Activated CD4-positive, alpha-beta T cell treated with anti-CD3 and anti-CD28 coated beads for 4 hours (primary cell): ENCODE measurements around the gene RILP.

Experiments
- DNase-seq, 2 donors: peaks; one replicate each; pipeline ENCODE4 v3.0.0-alpha.2; 2020

Gene RILP

DNA sequence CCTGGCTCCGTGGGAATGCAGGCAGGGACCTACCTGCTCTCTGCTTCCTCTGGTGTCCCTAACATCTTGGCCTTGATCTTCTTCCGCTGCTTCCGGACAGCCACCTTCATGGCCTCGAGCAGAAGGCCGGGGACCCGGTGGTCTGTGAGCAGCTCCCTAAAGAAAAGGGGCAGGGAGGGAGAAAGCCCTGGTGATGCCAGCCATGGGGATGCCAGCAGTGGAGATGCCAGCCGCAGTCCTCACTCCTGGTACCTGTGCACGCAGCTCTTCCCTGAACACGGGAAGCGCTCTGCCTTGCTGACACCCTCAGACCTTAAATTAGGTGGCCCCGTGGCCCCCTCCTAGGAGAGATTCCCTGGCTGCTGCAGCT, 1.9 kb downstream of the RILP start:
- no peak for DNase-seq

DNA sequence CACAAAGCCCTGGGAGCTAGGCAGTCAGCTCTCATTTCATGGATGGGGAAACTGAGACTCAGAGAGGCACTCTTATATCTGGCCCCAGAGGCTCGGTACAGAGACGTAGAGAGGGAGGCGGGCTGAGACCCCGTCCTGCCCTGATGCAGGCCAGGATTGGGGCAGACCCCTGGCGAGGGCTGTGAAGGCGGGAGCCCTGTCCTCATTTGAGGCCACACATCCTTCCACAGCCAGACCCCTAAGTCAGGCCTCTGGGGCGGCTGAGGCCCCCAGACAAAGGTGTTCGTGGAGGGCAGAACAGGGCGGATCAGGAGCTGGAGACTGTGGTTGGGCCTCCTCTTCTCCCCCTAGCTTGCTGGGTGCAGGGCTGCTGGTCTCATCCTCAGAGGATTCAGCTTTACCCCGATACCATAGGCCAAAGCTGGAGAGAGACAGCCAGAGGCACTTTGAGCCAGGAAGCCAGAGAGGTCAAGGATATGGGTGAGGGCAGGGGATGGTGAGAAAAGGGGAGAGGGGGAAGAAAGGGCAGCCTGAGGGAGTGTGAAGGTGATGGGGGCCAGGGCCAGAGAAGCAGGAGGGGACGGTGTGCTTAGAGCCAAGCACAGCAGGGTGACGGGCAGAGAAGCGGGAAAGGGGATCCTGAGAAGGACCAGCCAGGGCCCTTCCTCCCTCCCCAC, 3.3 kb downstream of the RILP start:
- no peak for DNase-seq

DNA sequence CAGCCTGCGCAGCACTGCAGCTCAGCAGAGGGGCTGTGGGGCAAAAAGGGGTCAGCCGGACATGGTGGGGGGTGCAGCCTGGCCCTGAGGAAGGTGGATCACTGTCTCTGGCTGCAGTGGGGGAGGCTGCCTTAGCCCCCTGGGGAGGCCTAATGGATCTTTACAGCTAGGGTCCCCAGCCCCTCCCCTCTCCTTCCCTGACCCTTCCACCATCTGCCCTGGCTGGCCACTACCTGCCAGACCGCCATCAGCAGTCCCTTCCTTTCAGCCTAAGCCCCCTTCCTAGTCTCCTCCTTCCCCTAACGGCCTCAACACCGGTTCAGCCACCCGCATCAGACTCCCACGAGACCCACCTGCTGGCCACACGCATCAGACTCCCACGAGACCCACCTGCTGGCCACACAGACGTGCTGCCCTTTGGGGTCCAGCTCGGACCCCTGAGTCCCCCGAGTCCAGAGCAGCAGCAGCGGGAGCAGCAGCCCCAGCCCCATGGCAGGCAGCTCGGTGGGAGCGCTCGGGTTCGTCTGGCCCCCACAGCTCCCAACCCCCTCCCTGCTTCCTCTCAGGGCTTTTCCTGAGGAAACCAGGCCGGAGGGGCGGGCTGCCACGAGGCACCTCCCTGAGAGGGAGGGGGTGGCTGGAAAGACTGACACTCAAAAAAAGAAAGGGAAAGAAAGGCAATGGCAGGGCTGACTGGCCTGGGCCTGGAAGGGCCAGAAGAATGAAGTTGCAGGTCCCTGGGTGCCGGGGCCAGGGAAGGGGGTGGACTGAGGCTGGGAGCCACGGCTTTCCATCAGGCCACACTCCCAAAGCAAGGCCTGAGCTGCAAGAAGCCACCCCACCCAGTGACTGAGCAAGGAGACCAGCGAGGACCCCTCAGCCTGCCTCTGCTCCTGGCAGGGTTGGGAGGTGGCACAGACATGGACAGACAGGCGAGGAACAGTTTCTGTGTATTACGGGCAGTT, 4.2 kb downstream of the RILP start, which contains the start of gene SCARF1:
Gene SCARF1 (minus strand): TSS at position 526 of the 965 bp plus-strand sequence. CDS start 35 bp downstream, at position 491.
- no peak for DNase-seq

DNA sequence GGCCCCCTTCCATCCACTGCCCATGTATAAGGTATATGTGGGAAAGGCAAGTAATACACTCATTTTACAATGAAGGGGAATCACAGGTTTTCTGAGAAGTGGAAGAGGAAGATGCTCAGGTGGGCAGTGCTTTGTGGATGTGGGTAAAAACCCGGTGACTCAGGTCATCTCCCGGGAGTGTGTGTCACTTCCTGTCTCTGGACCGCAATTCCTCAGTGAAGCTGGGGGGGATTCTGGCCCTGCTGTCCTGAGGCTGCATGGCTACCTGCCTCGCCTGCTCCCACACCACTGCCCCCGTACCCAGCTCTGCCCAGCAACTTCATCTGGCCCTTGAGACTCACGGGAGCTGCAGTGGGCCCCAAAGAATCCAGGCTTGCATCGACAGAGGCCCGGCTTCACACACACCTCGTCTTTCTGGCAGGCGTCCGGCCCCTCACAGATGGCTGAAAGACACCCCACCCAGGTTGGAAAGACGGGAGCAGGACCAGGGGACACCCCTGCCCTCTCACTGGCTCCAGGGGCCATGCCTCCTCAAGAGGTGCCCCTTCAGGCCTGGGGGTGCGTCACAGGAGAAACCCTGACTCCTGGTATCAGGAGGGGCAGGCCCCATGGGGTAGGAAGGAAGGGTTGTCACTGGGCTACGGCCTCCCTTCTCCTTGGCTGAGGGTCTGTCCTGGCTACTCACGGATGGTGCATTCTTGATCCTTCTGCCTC, 5.0 kb downstream of the RILP start:
- DNase-seq = peak; percentile 24 to 39

DNA sequence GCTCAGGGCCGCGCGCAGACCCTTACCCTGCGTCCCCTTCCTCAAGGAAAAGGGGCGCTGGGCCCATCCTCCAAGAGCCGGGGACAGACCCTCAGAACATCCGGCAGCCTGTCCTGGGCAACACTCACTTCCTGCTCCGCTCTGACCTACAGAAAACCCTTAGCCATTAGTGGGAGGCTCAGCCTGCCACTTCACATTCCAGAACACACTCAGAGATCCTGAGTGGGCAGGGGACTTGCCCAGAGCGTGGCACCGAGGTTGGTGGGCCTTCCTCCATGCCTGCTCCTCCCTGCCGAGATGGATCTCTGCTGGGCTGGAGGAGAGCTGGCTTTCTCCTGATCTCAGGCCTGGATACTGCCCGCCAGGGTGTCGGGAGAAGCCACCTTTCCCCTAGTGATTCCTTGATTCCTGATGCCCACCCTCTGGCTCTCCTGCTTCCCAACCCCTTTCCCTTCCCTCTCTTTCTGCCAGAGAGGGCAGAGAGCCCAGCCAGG, 5.6 kb downstream of the RILP start:
- DNase-seq = no peak

DNA sequence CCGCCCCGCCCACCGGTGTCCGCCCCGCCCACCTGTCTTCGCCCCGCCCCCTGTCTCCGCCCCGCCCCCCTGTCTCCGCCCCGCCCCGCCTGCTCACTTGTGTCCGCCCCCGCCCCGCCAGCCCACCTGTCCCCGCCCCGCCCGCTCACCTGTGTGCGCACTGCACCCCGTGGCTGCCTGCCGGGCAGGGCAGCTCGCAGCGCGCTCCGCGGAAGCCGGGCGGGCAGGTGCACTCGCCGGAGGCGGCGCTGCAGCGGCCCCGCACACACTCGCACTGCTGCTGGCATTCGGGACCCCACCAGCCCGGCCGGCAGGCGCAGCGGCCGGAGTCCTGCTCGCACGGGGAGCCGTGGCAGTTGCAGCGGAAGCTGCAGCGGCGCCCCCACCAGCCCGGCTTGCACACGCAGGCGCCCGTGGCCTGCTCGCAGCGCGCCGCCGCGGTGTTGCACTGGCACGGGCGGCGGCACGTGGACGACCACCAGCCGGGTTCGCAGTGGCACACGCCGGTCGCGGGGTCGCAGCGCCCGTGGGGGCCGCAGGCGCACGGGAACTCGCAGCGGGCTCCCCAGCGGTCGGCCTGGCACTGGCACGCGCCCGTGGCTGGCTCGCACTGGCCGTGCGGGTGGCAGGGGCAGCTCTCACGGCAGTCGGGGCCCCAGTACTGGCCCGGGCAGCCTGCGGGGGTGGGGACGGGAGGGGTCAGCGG, 6.2 kb downstream of the RILP start:
- DNase-seq = peak; percentile 51 to 77

DNA sequence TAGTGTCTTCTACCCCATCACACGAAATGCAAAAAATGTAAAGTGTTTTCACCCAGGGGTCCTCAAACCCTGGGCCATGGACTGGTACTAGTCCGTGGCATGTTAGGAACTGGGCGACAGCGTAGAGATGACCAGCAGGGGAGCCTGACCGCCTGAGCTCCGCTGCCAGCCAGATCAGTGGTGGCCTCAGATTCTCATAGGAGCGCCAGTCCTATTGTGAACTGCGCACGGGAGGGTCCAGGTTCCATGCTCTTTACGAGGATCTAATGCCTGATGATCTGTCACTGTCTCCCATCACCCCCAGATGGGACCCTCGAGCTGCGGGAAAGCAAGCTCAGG, 8.6 kb downstream of the RILP start:
- no peak for DNase-seq

DNA sequence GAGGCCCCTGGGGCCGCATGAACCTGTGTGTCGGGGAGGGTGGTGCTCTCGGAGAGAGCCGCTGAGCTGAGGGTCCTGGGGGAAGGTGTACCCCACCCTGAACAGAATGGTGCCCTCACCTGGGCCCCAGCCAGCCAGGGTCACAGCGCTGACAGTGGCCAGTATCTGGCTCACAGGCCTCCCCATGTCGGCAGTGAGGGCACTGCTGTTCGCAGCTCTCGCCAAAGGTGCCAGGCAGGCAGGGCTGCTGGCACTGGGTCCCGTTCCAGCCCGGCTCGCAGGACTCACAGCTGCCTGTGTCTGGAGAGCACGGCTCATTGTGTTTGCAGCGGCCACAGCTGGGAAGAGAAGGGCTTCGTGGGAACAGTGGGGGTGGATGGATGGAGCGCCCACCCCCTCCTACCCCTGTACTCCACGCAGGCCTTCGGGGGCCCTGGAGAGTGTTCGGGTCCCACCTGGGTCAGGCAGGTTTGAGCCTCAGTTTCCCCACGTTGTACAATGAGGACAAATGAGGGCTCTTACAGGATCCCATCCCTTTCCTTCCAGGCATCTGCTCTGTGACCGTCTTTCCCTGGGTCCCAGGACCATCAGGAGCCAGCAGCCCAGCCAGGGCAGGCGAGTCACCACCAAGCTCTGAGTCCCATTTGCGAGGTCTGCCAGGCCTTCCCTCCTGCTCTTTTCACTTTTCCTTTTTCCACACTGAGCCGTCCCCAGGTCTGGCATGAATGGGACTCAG, 9.2 kb downstream of the RILP start:
- no peak for DNase-seq

DNA sequence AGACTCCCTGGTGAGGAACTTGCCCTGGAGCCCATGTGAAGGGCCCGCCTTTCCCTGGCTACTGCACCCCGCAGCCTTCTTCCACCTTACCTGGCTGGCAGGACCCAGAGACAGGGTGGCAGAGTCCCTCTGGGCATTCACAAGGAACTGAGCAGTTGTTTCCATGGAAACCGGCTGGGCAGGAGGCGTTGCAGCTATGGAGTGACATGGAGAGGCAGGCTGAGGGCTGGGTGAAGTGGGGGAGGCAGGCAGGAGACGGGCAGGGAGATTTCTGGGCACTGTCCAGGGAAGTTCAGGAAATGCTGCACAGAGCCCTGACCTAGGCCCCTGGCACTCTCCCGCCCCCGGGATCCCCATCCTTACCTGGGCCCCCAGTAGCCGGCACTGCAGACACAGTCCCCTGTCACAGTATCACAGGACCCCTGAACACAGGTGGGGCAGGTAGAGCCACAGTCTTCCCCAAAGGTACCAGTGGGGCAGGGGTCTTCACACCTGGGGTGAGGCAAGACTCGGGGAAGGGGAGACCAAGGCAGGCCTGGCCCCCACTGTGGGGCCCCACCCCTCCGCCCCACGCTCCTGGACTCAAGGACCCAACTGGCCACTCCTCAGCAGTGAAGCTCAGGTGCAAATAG, 10.0 kb downstream of the RILP start:
- DNase-seq = no peak

DNA sequence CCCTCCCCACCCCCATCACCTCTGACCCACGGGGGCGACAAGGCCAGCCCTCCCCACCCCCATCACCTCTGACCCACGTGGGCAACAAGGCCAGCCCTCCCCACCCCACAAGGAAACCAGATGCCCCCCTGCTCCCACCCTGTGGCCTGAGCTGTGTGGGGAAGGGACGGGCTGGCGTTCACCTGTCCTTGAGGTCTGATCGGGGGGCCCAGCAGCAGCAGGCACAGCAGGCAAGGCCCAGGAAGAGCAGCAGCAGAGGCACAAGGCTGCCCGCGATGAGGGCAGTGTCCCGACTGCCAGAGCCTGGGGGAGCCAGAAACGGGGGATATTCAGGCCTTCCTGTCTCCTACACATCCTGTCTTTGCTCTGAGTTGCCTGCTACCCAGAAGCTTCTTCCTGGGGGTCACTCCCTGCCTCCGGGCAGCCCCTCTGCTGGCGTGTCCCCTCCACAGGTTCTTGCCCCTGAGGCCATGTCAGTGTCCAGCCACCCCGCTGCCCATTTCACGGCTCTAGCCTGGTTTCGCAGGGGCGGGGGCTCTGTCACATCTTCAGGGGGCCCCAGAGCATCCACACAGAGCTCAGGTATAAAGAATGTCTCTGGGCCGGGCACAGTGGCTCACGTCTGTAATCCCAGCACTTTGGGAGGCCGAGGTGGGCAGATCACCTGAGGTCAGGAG, 10.9 kb downstream of the RILP start:
- DNase-seq = no peak

DNA sequence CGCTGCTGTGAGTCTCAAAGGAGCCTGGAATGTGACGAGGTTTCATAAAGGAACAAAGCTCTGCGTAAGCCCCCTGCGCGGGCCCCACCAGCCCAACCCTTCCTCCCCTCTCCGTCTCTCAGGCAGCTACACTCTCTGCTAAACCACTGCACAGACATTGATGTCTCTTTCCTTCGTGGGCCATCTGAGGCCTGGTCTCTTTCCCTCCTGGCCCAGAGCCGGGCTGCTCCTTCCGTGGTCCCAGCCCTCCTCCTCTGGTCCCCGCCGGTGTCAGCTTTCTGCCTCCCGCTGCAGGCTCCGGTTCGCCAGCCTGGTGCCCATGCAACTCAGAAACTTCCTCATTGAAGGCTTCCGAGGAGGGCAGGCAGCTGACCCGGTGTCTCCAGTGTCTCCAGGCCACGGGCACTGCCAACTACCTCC, 11.5 kb downstream of the RILP start:
- no peak for DNase-seq

DNA sequence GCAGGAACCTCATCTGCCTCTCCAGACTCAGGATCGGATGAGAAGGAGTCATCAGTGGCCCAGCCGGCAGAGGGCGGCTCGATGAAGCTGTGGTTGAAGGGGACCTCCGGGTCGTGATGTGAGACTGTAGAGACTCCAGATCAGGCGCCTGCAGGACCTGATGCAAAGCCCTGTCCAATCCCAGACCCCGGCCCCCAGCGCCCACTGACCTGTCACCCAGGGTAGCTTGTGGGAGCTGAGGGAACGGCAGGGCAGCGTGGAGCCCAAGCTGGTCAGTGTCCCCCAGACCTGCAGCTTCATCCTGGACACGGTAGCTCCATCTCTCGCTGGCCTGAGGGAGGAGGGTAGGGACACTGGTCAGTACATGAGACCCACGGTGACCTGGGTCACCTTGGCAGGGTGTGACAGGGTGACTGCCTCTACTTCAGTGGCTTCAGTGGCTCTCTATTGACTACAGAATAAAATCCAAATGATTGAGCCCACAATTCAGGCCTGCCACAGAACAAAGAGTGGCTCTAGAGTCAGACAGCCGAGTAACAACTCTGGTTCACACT, 12.9 kb downstream of the RILP start:
- DNase-seq = no peak

DNA sequence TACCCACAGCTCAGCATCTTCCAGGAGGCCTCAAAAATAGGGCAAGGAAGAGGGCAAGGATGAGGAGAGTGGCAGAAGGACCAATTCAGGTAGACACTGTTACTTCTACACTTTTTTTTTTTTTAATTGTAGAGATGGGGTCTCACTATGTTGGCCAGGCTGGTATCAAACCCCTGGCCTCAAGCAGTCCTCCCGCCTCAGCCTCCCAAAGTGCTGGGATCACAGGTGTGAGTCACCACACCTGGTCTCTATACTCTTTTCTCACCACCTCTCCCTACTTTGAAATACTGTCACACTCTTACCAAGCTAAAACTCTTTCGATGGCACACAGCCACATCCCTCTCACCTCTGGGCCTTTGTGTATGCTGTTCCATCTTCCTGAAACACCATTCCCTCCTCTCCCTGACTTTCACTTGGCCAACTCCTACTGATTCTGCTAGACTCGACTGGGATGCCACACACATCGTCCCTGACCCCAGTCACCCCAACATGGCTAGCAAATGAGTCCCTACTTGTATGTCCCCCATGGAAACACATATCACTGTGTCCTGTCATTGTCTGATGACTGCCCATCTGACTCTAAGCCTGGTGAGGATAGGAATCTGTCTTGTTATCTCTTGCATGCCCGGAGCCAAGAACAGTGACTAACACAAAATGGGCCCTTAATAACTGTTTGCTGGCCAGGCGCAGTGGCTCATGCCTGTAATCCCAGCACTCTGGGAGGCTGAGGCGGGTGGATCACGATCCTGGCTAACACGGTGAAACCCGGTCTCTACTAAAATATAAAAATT, 13.8 kb downstream of the RILP start:
- DNase-seq = no peak

DNA sequence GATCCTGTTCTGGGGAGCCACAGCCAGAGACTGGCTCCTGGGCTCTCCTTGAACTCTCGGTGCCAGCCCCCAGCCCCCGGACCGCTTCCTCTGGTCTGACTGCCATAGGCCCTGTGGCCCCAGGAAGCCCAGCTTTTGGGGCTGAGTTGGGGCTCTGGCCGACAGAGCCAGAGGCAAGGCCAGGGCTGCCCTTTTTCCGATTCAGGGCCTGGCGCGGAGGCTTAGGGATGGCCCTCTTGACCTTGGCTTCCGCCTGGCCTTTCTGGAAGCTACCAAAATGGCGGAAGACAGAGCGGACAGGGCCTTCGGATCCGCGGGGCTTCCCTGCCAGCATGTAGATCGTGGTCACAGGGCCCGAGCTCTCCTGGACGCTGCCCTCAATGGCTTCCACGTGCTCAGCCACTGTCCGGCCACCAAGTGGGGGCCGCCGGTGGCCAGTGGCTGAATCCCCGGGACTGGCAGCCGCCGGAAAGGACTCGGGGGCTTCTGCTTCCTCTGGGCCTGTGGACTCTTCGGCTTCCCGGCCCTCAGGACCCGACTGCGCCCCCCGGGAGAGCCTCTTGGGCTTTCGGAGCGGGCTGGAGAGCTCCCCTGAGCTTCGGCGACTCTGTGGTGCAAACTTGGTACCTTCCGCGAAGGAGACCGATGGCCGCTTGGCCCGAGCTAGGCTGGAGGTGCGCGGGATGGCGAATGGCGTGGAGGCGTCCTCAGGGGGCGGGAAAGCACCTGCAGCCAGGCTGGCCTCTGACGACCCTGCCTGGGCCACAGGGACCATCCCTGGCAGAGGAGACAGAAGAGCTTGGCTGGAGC, 14.6 kb downstream of the RILP start:
- no peak for DNase-seq

DNA sequence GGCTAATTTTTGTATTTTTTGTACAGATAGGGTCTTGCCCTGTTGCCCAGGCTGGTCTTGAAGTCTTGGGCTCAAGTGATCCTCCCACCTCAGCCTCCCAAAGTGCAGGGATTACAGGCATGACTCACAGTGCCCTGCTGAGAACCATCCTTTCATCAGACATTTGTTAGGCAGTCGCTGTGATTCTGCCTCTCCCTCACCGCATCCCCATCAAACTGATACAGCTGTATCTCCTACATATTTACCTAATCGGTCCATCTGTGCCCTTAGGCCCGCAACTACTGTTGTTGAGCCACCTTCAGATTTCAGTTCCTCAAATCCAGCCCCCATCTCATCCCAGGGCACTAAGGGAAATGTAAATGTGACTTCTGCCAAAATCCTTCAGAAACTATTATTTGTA, 19.0 kb downstream of the RILP start:
- DNase-seq = no peak

DNA sequence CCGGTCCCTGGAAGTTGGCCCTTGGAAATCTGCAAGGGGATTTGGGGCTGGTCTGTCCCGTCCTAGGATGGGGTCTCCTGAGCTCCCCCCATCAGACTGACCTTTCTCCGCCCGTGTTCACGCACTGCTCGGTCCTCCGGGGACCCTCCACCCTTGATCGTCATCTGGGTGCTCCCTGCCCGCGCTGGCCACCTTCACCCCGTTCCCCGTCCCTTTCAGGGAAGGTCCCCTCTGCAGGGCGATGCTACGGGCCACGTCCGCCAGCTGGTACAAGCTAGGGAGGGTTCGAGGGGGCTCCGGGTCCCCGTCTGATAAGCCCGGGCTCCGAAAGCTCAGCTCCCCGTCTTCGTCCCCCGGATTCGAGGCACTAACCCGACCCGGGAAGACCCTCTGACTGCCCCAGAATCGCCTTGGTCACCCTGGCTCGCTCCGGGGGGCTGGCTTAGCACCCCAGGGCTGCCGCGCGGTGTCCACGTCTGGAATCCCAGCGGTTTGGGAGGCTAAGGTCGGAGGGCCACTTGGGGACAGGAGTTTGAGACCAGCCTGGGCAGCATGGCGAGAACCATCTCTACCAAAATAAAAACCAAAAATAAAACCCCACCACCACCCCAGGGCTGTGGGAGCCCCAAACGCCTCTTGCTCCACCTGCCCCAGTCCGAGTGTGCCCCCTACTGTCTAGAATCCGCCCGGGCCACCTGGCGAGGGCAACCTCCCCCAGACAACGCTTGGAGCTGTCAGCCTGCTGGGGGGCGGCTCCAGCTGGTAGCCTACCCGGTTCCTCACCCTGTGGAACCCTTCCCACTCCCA, 20.0 kb downstream of the RILP start:
- DNase-seq = peak; percentile 67 to 74

DNA sequence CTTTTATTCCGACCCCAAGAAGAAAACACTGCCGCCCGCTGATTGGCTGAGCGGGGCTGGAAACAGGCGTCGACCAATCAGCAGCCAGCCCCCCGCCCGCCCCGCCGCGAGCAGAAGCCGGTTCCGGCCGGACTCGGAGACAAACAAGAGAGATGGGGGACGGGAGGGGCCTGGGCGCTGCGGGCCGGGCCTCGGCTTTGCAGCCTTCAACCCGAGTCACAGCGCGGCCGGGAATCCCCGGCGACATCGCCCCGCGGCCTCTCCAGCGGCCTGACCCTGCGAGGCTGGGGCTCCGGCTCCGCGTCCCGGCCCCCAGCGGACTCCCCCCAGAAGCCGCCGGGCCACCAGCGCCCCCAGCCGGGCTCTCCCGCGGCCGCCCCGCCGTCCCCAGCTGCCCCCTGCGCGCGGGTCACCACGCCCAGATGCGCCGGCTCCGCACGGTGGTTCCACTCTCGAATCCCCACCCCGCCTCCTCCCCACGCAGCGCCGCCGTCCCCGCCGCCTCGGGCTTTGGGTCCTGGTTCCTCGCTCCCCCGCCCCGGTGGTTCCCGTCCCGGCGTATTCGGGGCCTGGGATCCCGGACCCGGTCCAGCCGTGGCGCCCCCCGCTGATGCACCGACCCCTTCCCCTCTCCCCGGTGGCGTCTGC, 20.7 kb downstream of the RILP start:
- peak; percentile 84 to 85 for DNase-seq
